Lung (tissue), 16 donors: ENCODE results near the gene PPP2R3B. TPM values are rescaled to one million over a fixed set of nuclear protein-coding genes. Genes with fewer than 3 reads are reported as not detected.

Source experiments
- ATAC-seq: fragments of 200-7000 bp; cut with Tn5 transposase; one replicate; pipeline ENCODE4 v1.9.1; 2020; ENCODE audit warnings: moderate number of reproducible peaks; ENCODE audit not compliant: insufficient read depth, low FRiP score
- DNase-seq, 3 donors: peaks; one replicate each; pipeline ENCODE4 v3.0.0-alpha.2; 2013 to 2017
- H3K27ac ChIP-seq, 2 donors: one replicate each; pipeline ENCODE4 v1.5.1; 2013; ENCODE audit warnings: mild to moderate bottlenecking in 2 of 2, moderate library complexity in 2 of 2, control low read depth in 1 of 2, inconsistent platforms in 1 of 2, low read depth in 1 of 2, low read length in 1 of 2
- H3K27me3 ChIP-seq, 3 donors: one replicate each; pipeline ENCODE4 v1.5.1; 2013; ENCODE audit warnings: low read length in 2 of 3; ENCODE audit not compliant: control insufficient read depth in 3 of 3, insufficient read depth in 3 of 3
- H3K36me3 ChIP-seq, 4 donors: one replicate each; pipeline ENCODE4 v1.5.1; 2013; ENCODE audit warnings: low read length in 4 of 4, mild to moderate bottlenecking in 1 of 4, moderate library complexity in 1 of 4; ENCODE audit not compliant: control insufficient read depth in 4 of 4, insufficient read depth in 4 of 4
- H3K4me1 ChIP-seq, 5 donors: one replicate each; pipeline ENCODE4 v1.5.1; 2013; ENCODE audit warnings: low read length in 5 of 5, mild to moderate bottlenecking in 2 of 5, moderate library complexity in 1 of 5; ENCODE audit not compliant: control insufficient read depth in 5 of 5, insufficient read depth in 5 of 5
- H3K4me3 ChIP-seq: one replicate; pipeline ENCODE4 v1.5.1; 2013; ENCODE audit warnings: mild to moderate bottlenecking, control low read depth, moderate library complexity
- H3K9ac ChIP-seq, 2 donors: one replicate each; pipeline ENCODE4 v1.5.1; 2013; ENCODE audit warnings: low read length in 2 of 2, control low read depth in 1 of 2; ENCODE audit not compliant: insufficient read depth in 1 of 2
- H3K9me3 ChIP-seq, 4 donors: one replicate each; pipeline ENCODE4 v1.5.1; 2013; ENCODE audit warnings: low read length in 3 of 4, mild to moderate bottlenecking in 1 of 4, moderate library complexity in 1 of 4; ENCODE audit not compliant: control insufficient read depth in 4 of 4, insufficient read depth in 3 of 4
- WGBS, 2 donors: extraction: QIAGEN DNeasy Blood & Tissue Kit; methylation state at CpG; one replicate each; pipeline ENCODE4 v1.1.7; 2013; 5-methylcytosine and 5-hydroxymethylcytosine counted together
- long read RNA-seq, 5 donors: transcript quantifications; one replicate each; lab custom pipeline, GENCODE V29; 2026
- polyA plus RNA-seq, 2 donors: library from polyadenylated mRNA; stranded (reverse); fragments of 200-250 nt; gene quantifications; one replicate each; pipeline ENCODE4 v1.2.1, GENCODE V29; 2013
- total RNA-seq, 2 donors: library from RNA; depleted of rRNA in 1 of 2; stranded (reverse); fragments of >200 nt in 1 of 2; gene quantifications; one replicate each; pipeline ENCODE4 v1.2.1, GENCODE V29; 2014 to 2021
- TF ChIP-seq, protein P1 (sequence below): IDR thresholded peaks from 2 replicates; pipeline ENCODE4 v1.5.1; 2012; ENCODE audit warnings: mild to moderate bottlenecking; ENCODE audit errors: control extremely low read depth, extremely low read depth
- donor health status: control.
- donor health status: control.
- donor health status: Bipolar disorder and iron deficiency.
- donor health status: healthy.
- donor health status: DM: yes; HTN: yes; CAD: no.

Gene PPP2R3B
- 10 to 100 TPM; 12.3 to 18.8 TPM for total RNA-seq
- 10 to 100 TPM in 1 of 2 donors, 1 to 10 TPM in 1; 7.8 to 21.0 TPM for polyA plus RNA-seq
- long read RNA-seq, donor 1, partial matches to known transcripts: 0 of 3 reads
- long read RNA-seq, donor 1, other reads (novel, unspliced or antisense): 0 of 3 reads
- long read RNA-seq, donor 2, partial matches to known transcripts: 0 of 1 reads
- long read RNA-seq, donor 2, other reads (novel, unspliced or antisense): 0 of 1 reads
- long read RNA-seq, donor 3, partial matches to known transcripts: 0 of 1 reads
- long read RNA-seq, donor 3, other reads (novel, unspliced or antisense): 0 of 1 reads
- long read RNA-seq, donor 4, partial matches to known transcripts: 0 of 3 reads
- long read RNA-seq, donor 4, other reads (novel, unspliced or antisense): 0 of 3 reads
- long read RNA-seq, donor 5, partial matches to known transcripts: 0 of 4 reads
- long read RNA-seq, donor 5, other reads (novel, unspliced or antisense): 0 of 4 reads

DNA sequence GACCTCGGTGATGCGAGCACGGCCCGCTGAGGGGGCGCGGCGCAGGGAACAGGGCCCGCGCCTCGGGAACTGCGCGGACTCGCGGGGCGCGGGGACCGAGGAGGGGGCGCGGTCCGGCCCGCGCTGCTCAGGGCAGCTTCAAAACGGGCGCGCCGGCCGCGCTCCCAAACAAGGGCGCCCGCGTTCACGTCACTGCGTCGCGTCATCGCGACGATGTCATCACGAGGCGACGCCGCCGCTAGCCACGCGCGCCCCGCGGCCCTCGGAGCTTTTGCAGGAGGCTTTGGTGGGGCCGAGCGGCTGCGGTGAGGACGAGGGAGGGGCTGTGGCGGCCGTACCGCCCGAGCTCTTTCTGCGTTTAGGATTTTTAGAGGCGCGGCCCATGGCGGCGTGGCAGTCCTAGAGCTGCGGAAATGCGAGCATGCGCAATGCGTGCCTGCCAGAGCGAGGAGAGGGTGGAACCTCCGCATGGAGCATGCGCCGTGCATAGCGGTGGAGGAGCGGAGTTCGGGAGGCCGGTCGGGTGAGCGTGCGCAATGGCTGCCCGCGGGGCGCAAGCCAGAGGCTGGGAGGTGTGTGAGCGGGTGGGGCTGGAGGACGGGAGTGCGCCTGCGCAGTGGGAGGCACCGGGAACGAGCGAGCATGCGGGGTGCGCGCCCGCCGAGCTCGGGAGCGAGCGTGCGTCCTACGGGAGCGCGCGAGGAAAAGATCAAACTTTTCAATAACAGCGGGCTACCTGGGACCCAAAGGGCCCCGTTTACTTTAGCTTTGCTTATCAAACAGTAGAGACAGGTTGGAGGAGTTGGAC is at the start of gene PPP2R3B:
Gene PPP2R3B (minus strand): TSS at position 140 of the 808 bp plus-strand sequence. CDS start 216 bp downstream, outside the sequence.
- 0% methylated on average over 91 to 102 of the region's 102 CpGs for WGBS, 2 donors
- H3K27me3 ChIP-seq: no peaks in the 10 kb centered on the region
- TF ChIP-seq, protein P1, sequence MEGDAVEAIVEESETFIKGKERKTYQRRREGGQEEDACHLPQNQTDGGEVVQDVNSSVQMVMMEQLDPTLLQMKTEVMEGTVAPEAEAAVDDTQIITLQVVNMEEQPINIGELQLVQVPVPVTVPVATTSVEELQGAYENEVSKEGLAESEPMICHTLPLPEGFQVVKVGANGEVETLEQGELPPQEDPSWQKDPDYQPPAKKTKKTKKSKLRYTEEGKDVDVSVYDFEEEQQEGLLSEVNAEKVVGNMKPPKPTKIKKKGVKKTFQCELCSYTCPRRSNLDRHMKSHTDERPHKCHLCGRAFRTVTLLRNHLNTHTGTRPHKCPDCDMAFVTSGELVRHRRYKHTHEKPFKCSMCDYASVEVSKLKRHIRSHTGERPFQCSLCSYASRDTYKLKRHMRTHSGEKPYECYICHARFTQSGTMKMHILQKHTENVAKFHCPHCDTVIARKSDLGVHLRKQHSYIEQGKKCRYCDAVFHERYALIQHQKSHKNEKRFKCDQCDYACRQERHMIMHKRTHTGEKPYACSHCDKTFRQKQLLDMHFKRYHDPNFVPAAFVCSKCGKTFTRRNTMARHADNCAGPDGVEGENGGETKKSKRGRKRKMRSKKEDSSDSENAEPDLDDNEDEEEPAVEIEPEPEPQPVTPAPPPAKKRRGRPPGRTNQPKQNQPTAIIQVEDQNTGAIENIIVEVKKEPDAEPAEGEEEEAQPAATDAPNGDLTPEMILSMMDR: no peak
- DNase-seq (peak; percentile 99), ATAC-seq (peak; percentile 99)
- H3K4me1 ChIP-seq: peaks cover 0 to 5% (median 4%) of the 10 kb centered on the region in 5 donors
- peak within 1 kb of the TSS; percentile 99 for H3K27ac ChIP-seq
- H3K4me3 ChIP-seq: peak within 1 kb of the TSS; percentile 81
- H3K36me3 ChIP-seq: no peaks in the 10 kb centered on the region
- no peaks in the 10 kb centered on the region for H3K9me3 ChIP-seq
- peak within 1 kb of the TSS; percentile 87 to 95 for H3K9ac ChIP-seq

- Histone ChIP-seq H3K27me3 (peaks cover 0 to 8% (median 3%) of the 10 kb centered on the region in 3 donors), H3K27ac (no peak overlapping the region), H3K4me1 (peaks cover 0 to 2% (median 0%) of the 10 kb centered on the region in 5 donors), H3K9ac (no peak overlapping the region), H3K4me3 (no peak overlapping the region), H3K36me3 (no peaks in the 10 kb centered on the region), H3K9me3 (peaks cover 0 to 11% (median 0%) of the 10 kb centered on the region in 4 donors)
- WGBS, 2 donors: 63 to 80% methylated on average over 29 of the region's 29 CpGs
- DNase-seq (no peak), ATAC-seq (no peak)
- TF ChIP-seq, protein P1: no peak
These were observed 48.9 kb upstream of the PPP2R3B start for GRCh38 chrX:435536-436122.

DNA sequence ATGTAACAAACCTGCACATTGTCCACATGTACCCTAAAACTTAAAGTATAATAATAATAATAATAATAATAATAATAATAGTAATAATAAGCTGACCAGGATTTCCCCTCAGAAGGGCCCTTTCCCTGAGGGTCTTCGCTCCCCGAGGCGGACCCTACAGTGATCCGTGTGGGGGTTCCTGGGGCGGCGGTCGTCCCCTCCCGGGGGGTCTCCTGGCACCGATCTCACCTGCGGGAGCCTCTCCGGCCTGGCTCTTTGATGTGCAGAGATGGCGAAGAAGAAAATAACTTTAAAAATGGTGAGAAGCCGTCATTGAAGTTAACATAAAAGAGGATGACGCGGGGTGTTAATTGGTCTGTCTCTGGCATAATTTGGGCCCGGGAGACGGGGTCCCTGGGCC is 48.2 kb upstream of the PPP2R3B start:
- TF ChIP-seq, protein P1: no peak
- Histone ChIP-seq H3K4me3 (no peak overlapping the region), H3K9ac (no peak overlapping the region), H3K27me3 (peaks cover 0 to 8% (median 3%) of the 10 kb centered on the region in 3 donors), H3K27ac (no peak overlapping the region), H3K36me3 (no peaks in the 10 kb centered on the region), H3K4me1 (peaks cover 0 to 2% (median 0%) of the 10 kb centered on the region in 5 donors), H3K9me3 (peaks cover 0 to 11% (median 0%) of the 10 kb centered on the region in 4 donors)
- DNase-seq (no peak), ATAC-seq (no peak)
- WGBS, 2 donors: 51 to 68% methylated on average over 17 of the region's 17 CpGs
